ENCODE results near the gene JHY.
"Not testable (repeated sequence)": the region's sequence is repeated elsewhere in the genome, so short reads cannot be mapped to it uniquely, and the experiment has no call there.

JHY gene
- total RNA-seq: 12.3 to 19.6 (median 15.3) reads per million in 4 experiments

- DNase-seq: no peak
Measured at GRCh38 chr11:122882189-122882856, at the start of gene JHY. Gene JHY (plus strand): TSS chr11:122882759. CDS start chr11:122885850, 3,091 bp downstream.

- no peak for DNase-seq
Measured at GRCh38 chr11:122833846-122834464, 48.6 kb upstream of the JHY start.

GRCh38 chr11:122836916-122837315, 45.6 kb upstream of the JHY start:
- DNase-seq: no peak

DNA sequence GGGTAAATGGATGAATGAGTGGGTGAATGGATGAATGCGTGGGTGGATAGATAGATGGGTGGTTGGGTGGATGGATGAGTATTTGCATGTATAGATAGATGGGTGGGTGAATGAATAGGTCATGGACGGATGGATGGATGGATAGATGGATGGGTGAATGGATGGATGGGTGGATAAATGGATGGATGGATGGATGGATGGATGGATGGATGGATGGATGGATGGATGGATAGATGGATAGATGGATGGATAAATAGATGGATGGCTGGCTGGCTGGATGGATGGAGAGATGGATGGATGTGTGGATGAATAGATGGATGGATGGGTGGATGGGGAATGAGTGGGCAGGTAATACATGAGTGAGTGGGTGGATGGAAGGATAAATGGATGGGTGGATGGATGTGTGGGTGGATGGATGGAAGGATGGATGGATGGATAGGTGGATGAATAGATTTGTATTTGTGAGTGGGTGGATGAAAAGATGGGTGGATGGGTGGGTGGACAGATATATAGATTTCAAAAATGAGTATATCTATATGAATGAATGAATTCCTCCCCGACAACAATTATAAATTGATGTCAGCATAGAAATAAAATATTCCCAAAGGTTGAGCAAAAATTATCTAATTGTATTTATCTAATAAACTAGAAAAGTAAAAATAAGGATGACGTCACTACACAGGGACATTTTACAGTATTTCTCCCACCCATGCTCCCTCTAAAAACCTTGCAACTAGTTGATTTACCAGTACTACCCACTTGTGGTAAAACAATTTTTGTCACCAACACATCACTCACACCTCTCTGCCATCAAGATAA, 44.8 kb upstream of the JHY start:
- DNase-seq: no peak

DNA sequence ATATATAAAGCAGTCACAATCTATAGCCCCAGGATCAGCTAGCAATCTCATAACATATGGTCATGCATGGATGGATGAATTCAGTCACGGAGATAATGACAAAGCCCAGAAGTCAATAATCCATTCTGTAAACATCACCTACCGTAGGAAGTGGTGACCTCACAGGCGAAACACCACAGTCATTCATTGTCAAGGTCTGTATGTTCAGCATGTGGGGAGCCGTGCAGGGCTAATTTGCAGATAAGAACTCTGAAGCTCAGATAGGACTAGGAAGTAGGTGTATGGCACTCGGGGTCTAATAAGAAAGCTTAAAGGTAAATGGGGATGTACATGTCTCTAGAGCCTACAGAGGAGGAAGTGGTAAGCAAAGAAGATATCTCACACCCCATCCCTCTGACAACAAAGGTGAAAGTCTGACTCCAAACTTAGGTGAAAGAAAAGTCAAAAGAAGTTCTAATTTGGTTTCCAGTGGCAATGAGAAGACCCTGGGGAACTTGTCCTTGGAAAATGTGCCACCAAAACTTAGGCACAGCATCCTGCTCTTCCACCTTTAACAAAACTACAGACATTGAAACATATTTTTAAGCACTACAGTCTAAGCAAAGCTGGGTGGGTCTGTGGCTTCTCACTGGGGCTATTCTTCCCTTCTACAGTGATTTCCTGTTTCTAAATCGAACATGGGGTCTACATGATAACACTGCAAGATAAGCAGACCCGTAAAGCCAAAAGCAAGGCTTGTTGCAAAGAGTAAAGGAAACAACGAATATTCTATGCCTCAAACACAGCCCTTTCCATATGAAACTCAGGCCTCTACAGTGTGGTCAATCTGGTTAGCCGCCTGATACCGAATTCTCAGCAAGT, 39.0 kb upstream of the JHY start:
- no peak for DNase-seq

- DNase-seq: no peak
Measured at GRCh38 chr11:122847466-122847865, 35.1 kb upstream of the JHY start.

GRCh38 chr11:122848186-122848585, 34.4 kb upstream of the JHY start:
- no peak for DNase-seq

- no peak for DNase-seq
Measured at GRCh38 chr11:122850076-122850631, 32.4 kb upstream of the JHY start.

DNA sequence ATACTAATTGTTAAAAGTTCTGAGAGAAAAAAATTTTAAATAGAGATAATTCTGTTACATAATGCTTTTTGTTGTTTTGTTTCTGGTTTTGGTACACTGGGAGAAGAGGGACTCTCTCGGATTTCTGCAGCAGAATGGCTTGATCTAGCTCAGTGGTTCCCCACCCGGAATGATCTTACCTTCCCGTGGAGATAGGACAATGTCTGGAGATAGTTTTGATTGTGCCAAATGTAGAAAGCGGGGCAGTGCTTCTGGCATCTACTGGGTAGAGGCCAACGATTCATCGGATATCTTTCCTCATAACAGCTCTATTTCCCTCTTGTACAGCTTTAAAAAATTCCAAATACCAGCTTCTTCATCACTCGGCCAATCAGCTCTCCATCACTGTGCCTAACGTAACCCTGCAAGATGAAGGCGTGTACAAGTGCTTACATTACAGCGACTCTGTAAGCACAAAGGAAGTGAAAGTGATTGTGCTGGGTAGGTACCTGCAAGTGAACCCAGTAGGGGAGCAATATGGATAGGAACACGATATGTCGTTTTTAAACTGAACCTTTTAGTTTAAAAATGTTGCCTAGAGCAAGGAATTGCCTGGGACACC, 31.1 kb upstream of the JHY start:
- no peak for DNase-seq

DNA sequence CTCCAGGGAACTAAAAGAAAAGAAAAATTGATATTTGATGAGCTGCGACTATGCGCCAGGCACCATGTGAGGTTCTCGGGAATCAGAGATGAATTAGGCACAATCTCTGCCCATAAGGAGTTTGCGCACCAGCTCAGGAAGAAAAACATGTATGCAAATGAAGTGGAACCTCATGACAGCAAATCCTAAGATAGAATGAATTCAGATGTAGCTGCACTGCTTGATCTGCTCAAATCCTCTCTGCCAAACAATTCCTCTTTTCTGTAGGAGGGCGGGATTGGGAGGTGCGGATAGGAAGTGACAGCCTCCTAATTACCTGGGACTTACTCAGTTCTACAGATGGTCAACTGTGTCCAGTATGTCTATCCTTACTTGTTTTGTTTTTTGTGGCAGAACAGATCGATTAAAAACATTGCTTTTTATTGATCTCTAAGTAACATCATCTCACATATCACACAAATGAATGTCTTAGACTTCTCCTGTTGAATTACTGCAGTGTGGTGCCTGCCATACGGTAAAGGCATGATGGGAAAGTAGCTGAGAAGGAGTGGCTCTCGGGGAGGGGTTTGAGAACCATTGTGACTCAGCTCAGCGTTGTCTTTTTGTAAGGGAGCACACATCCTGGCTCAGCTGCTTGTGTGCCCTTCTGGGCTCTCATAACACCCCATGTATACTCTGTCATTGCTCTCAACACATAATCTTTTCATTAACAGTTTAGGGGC, 30.3 kb upstream of the JHY start:
- DNase-seq: no peak

- DNase-seq: no peak
Measured at GRCh38 chr11:122852796-122853160, 29.8 kb upstream of the JHY start.

- no peak for DNase-seq
Measured at GRCh38 chr11:122853261-122853660, 29.3 kb upstream of the JHY start.

DNA sequence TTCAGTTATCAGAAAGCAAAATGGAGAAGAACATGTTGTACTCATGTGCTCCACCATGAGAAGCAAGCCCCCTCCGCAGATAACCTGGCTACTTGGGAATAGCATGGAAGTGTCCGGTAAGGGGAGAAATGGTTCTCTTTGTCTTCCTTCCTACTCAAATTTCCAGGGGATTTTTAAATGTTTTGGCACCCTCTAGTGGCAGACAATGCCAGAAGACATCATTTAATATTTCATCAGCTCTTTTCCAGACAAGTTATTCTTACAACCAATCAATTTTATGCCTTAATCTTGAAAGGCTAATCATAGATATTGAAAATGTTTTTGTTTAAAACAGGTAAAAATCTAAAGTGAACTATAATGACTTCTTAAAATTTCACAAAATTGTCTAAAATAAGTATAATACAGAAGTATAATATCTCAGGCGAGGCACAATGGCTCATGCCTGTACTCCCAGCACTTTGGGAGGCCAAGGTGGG, 28.6 kb upstream of the JHY start:
- peak; percentile 25 for DNase-seq

GRCh38 chr11:122861631-122862030, 20.9 kb upstream of the JHY start:
- no peak for DNase-seq

- DNase-seq: no peak
Measured at GRCh38 chr11:122862091-122862490, 20.5 kb upstream of the JHY start.

GRCh38 chr11:122863154-122863553, 19.4 kb upstream of the JHY start:
- not testable (repeated sequence) for DNase-seq

GRCh38 chr11:122863704-122864326, 18.7 kb upstream of the JHY start:
- DNase-seq: no peak

DNA sequence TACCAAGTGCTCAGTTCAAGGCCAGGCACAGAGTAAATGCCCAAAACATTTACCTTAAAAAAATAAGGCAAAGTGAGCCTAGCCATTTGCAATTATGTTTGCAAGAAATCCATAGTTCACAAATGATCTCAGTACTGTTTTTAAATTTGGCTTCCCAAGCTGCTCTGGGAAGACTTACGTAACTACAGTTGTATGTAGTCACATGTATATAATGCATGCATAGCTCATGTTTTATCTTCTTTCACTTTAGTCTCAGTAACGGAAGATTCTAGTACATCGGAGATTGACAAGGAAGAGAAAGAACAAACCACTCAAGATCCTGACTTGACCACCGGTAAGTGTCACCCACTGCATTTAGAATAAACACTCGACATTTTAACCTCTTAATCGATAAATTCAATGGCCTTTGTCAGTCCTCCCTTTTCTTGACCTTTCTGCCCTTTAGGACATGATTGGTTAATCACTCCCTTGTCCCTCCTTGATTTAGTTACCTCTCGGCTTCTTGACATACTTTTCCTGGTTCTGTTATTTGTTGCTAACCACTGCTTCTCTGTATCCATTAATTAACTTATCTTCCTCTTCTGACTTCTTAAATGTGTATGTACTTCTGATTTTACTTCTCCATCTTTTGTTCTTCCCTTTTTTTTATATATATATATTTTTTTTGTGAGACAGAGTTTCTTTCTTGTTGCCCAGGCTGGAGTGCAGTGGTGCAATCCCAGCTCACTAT, 18.0 kb upstream of the JHY start:
- no peak for DNase-seq

DNA sequence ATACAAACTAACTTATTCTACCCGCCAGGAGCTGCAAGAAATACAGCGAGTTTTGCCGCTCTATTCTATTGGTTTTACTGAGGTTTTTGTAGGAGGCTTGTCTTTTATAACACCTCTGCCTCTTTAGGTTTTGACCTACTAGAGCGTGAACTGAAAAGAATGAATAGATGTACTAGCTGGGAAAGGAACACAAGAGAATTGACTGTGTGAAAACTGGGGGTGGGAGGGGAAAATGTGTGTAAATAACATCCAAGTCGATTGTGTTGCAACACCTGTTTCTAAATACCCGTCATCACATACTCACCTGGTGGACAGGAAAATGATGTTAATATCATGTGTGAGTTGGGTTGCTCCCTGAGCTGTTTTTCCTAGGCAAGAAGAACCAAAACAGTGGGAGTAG, 12.9 kb upstream of the JHY start:
- no peak for DNase-seq

- DNase-seq: no peak
Measured at GRCh38 chr11:122871302-122871701, 11.3 kb upstream of the JHY start.

Data from effector CD8-positive, alpha-beta T cell (primary cell).